ENCODE results near the gene PIK3R4.

- TF ChIP-seq CTCF (conservative IDR thresholded peaks at IDR 0.05; ENCODE audit: low read depth, low read length) (no peak), EZH2 (IDR thresholded peaks at IDR 0.05; ENCODE audit: low read length, unreplicated experiment) (no peak)
Measured at GRCh38 chr3:130748981-130749380, 2.4 kb upstream of the PIK3R4 start.
